HG02610 (cell line): ENCODE measurements around the gene KLHL29.

Source experiments
- ATAC-seq: cut with Tn5 transposase; IDR thresholded peaks from one replicate; pipeline ENCODE4 v1.9.1; 2021; ENCODE audit warnings: mild to moderate bottlenecking, moderate library complexity; ENCODE audit not compliant: unreplicated experiment

KLHL29 gene

DNA sequence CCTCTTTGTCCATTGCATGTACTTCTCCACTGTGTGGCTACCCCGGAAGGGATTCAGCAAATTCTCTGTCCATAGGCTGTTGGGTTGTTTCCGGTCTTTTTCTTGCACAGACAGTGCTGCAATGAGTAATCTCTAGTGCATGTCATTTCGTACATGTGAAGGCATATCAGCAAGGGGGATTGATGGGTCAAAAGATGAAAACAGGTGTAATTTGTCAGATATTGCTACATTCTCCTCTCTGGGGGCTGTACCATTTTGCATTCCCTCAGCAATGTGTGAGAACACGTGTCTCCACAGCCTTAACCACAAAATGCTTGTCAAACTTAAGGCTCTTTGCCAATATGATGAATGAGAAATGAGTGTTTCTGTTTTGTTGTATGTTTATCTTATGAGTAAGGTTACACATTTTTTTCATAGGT is 60.5 kb downstream of the KLHL29 start:
- ATAC-seq, result no peak

DNA sequence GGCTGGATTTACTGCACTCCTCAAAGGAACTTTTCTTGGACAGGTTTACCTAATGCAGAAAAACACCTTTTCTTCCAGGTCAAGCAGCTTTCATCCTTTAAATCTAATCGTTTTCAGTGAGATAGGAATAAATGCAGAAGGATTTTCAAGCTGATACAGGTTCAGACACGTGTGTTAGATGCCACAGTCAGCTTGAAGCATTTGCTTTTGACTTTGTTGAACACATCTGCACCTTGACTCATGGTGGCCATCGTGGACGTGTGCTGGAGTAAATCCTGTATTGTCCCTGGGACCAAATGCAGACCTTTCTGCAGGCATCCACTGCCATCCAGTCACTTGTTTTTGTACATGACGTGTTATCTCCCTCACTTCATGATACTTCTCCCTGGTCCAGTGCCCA is 61.9 kb downstream of the KLHL29 start:
- no peak for ATAC-seq

DNA sequence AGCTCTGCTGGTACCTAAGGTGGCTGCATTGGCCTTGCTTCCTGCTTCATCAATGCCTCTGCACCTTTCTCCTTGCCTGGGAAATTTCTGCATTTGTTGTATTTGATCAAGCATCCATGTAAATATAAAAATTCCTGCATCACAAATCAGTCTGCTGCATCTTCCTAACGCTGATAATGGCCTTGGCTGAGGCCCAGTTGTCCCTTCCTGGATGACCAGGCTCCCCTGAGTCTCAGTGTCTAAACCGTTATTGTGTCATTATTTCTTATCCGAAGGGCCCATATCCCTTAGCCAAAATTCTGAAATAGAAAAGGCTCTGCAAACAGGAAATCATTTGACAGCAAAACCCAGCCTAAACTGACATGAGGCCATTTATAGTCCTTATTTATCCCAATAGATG is 62.4 kb downstream of the KLHL29 start:
- ATAC-seq, result no peak

DNA sequence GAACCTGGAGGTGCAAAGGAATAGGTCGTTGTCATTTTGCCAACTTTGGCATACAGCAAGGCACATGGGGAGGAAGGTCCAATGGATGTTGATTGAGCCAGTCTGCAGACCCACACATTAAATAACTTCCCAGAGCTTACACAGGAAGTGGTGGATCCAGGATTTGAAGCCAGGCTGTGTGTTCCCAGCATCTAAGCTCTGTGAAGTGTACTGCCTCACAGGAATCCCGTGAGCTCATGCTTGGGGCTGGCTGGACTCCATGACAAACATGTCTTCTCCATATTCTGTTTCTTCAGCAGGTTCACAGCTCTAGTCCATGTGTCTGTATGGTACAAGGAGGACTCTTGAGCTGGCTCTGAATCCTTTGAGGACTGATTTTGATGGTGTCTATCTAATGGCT is 63.9 kb downstream of the KLHL29 start:
- no peak for ATAC-seq

DNA sequence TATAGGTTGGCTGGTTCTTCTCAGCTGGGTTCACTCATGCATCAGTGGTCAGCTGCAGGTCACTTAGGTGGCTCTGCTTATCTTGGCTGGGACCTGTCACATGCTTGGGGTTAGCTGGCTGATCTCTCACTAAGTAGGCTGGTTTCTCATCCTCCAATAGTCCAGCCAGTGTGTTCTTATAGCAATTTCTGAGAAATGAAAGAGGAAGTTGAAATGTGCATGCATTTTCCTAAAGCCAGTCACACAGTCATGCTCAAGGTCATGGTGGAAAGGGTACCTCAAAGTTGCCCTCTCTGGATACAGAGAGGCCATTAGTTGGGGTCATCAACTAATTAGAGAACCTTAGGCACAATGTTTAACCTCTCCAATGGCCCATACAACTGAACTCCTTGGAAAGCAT is 64.4 kb downstream of the KLHL29 start:
- ATAC-seq, result peak; percentile 76

DNA sequence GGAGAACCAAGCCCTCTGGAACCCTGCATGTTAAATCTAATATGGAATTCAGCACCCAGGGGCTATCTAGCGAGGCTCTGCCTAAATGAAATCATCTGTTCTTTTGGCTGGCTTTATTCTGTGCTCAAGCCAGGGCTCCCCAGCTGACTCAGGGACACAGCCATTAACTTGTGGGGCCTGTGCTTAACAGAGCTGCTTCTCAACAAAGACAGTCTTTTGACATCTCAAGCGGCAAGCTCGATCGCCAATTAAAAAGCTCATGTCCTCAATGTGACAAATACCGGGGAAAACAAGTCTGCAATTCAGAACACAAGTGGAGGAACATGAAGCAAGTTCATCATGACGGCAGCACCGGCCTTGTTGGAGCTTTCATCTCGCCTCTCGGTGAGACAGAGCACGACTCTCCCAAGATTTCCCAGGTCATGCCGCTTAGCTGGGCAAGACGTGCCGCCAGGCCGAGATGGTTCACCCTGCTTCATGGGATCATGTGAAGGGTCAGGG is 64.9 kb downstream of the KLHL29 start:
- no peak for ATAC-seq

DNA sequence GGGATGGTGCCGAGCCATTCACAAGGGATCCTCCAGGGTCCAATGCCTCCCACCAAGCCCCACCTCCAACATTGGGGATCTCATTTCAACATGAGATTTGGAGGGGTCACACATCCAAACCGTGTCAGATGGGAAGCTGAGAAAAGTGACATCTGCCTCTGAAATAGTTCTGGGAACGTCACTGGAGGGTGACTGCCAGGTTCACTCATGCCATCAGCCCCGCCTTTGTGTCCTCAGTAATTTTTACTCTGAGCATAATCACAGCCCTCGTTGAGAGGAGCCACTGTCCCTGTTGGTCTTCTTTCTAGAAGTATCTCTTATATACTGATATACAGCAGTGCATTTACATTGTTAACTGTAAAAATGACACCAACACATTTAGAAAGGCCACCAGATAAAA is 67.4 kb downstream of the KLHL29 start:
- ATAC-seq, result no peak

DNA sequence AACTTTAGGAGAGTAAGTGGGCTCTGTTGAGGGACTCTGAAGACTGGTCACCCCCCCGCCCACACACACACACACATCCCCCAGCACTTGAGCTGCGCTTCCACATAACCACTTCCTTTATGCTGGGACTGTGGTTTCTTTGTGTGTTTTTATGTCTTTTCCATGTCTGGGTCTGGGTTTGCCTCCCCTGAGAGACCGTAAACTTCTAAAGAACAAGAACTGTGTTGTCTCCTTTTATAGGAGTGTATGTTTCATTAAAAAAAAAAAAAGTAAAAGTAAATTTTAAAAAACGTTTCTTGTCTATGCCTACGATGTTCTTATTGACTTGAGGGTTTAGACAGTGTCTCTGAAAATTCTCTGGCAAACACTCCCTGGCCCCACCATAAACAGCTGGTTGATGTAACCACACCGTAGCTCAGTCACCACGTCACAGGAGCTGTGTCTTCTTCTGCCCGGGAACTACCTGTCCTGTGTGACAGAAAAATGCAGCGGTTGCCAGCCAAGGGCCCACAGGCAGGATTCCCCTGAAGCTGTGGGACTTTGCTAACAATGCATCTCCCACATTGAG is 68.0 kb downstream of the KLHL29 start:
- peak; percentile 53 for ATAC-seq

DNA sequence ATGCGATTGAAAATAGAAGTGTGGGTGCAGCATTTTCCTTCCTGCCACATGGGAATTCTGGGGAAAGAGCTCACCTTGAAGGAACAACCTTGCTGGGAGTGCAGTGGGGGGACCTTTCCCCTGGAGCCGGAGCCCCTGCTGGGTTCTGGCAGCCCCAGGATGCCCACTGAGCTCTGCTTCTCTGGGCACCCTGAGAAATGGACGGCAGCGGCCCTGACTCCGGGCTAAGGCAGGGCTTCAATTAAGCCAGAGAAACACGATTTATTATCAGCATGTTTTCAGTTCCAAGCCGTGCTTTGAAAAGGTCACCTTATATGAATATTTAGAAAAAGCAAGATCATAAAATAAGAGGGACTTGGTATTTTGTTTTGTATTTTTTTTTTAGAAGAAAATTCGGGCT is 68.5 kb downstream of the KLHL29 start:
- no peak for ATAC-seq

DNA sequence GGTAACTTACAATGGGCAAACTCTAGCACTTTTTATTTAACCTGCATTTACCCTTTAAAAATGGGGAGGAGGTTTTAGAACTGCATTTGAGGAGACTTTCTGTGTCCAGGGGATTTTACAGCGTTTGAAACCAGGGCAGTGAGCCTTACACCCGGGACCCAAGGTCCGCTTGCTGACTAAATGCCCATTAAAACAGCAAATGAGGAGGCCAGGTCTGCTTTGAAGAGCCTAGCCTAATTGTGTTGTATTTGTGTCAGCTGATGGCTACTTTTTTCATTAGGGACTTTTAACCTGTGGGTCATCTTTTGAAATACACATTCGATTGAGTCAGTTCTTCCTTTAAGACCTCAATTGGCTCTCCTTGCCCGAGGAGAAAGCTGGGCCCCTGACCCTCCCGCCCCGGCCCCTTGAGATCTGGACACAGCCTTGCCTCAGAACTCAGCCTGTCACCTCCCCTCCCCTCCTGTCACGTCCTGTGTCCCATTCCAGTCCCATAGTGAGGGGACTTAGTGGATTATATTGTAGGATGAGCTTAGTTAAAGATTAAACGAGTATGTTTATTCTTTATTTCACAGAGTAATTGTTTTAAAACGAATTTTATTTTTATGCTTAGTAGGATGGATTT is 69.0 kb downstream of the KLHL29 start:
- no peak for ATAC-seq

DNA sequence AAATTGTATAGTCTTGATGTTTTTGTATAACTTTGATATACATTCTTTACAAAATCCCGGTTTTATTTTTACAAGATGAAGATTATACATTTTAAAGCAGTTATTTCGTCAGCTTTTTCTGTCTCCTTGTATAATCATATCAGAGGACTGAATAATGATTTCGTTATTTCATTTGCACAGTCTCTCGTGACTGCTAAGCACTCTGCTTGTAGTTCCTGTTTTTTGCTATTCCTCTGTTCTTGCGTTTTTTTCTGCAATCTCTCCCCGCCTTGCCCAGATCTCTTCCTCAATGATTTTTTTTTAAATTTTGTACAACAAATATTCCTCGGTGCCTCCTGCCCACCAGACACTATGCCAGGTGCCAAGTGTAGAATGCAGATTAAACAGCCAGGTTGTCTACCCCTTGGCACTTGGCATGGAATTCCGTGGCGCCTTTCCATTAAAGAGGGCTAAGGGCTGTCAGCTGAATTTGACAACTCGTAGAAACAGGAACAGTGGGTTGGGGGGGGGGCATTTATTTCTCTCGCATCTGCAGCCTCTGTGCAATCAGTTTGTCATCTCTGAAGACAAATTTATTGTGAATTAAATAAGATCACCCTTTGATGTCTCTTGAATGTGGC is 69.6 kb downstream of the KLHL29 start:
- ATAC-seq, result no peak

DNA sequence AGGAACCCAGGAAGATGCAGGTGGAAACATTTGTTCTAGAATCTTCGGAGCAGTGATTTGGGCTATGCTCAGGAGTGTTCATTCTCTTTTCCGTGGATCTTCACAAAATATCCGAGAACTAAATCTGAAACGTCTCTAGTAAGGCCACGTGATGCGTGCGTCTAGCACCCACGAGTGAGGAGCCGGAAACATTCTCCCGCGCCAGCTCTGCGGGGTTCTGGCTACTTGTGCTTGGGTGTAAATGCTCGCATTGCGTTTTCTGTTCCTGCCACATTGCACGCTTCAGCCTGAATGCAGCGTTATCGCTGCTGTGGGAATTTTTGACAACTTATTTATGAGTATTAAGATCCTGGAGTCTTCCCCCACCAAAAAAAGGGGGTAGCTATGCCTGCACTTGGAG is 71.4 kb downstream of the KLHL29 start:
- no peak for ATAC-seq

DNA sequence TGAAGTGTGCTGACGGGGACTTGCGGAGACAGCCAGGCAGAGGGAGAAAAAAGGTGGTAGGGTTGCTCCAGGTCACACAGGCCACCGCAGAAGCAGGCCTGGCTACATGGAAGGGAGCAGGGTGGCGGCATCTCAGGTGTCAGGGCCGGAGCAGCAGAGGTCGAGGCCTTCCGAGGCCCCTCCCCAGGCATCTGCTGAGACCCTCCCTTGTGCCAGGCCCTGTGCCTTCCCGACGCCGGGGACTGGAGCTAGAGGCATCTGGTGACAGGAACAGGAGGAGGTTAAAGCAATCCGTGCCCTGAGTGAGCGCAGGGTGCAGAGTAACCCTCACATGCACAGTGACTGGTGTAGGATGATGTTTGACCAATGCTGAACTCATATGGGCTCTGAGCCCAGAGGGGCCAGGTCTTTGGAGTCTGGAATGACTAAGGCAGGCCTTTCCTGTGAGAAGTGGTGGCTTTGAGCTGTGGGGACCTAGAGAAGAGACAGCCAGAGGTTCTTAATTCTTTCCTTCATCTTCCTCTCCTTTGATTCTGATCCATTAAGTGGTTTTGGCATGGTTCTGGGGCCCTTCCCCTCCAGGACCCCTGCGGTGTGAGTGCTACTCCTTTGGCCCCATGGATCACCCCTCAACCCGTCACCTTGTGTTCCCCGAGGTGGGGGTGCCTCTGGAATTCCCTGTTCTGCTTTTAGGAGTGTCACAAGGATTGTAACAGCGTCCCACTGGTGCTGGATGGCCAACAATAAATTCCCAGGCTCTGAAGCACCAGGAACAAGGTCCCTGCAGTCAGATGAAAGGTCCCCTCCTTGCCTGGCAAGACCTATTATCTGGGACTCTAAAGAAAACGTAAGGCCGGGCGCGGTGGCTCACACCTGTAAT is 72.1 kb downstream of the KLHL29 start:
- ATAC-seq, result no peak

DNA sequence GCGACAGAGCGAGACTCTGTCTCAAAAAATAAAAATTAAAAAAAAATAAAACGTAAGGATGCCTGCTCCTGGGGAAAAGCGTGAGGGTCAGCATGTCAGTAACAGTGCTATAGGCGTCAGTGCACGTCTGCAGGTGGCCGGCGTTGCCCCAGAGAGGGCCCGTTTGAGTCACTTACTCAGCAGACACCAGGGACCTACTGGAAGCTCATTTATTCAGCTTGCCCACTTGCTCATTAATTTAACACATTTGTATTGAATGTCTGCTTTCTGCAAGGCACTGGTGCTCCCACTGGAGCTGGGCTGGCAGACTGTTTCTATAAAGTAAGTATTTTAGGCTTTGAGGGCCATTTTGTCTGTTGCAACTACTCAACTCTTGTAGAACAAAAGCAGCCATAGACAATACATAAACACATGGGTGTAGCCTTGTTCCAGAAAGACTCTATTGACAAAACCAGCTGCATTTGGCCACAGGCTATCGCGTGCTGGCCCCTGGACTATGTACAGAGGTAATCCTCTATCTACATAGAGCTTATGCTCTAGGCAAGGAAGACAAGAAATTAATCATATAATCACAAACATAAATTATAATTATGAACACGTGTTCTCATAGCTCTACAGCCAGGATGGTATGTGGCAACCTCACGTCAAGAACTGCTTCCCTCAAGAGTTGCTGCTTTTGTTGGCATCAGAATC is 73.2 kb downstream of the KLHL29 start:
- no peak for ATAC-seq

DNA sequence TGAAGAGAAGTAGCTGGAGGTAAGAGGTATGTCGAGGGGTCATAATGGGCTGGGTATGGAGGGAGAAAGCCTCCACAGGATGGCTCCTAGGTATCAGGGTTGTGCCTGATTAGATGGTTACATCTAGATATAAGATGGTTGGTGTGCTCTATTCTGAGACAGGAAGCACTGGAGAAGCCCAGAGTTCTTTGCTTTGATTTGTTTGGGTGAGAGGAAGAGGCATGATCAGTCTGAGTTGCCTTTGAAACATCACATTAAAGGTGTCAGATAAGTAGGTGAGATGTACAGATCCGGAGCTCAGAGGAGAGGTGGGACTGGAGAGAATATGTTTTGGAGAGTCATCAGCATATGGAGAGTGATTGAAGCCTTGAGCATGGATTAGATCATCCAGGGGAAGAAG is 74.1 kb downstream of the KLHL29 start:
- no peak for ATAC-seq

DNA sequence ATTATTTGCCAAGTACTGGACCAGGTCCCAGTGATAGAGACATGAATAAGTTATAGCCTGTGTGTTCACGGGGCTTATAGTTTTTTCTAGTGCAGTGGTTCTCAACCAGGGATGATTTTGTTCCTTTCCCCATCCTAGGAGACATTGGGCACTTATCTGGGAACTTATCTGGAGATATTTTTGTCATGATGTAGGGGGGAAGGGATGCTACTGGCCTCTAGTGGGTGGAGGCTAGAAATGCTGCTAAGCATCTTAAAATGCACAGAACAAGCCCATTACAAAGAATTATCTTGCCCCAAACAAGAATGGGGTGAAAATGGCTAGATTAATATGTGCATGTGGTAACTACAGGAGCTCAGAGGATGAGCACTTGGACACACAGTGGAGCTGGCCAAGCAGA is 75.2 kb downstream of the KLHL29 start:
- no peak for ATAC-seq

DNA sequence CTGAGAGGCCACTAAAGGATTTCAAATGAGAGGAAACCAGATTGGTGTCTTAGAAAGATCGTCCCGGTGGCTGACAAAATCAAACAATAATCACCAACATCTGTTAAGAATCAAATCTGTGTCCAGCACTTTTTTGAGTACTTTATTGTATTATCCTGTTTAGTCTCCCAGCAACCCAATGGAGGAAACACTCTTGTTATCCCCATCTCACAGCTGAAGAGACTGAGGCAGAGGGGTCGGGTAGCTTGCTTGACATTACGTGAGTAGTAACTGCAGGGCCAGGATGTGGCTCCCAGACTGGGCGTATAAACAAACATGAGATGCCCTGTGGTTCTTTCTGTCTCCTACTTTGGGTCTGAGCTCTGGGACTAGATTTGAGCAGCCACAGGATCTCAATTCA is 76.0 kb downstream of the KLHL29 start:
- ATAC-seq, result no peak

DNA sequence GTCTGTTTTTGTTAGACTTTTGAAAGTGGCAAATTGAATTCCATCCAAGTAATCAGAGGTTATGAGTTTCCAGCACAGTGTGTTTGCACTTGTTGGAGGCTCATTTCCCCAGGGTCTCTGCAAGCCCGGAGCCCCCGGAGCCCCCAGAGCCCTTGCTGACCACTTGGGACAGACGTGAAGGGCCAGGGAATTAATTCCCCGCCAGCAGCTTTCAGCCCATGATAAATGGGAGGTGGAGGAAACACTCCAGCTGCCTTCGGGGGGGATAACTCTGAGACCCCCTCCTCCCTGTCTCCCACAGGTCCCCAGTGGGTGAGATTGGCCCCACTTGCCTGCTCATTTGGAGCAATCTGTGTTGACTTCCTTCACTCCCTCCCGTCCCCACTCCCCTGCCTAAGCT is 79.2 kb downstream of the KLHL29 start:
- ATAC-seq, result no peak

DNA sequence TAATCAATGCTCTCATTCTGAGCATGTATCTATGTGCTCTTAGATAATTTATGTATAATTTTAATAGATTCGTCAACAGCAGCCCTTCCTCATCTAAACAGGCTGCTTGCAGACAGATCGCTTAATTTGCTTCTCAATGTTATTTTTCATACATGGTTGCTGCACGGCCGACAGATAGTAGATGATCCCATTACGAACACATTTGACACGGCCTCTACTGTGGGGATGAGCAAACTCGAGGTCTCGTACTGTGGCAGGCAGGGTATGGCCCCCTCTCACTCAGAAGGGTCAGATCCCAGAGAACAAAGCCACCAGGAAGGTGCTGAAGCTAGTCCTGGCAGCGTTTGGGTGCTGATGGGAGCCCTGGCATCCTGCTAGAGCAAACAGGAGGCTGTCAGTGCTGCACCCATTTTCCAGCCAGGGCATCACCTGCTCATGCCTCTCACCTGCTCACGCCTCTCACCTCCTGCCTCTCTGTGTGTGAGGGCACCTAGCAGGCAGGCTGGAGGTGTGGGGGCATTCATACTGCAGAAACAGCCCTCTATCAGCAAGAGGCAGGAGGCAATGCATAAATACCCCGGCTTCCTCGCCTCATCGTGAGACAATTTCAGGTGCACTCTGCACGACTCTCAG is 80.0 kb downstream of the KLHL29 start:
- no peak for ATAC-seq

DNA sequence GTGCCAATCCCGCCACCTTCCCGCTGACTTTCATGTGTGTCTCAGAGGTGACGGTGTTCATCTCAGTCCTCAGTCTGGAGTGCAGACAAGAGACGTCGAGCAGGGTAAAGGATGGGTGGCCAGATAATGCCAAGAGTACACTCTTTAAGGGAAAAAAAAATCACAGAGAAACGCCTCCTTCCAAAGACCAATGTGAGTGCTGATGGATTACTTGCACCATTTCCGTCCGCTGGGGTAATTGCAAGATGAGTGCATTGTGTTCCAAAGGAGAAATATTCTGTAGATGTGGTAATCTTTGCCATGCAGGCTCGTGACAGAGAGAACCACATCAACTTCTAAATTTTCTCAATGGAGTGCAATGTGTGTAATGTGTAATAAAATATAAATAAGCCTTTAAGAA is 81.0 kb downstream of the KLHL29 start:
- no peak for ATAC-seq

DNA sequence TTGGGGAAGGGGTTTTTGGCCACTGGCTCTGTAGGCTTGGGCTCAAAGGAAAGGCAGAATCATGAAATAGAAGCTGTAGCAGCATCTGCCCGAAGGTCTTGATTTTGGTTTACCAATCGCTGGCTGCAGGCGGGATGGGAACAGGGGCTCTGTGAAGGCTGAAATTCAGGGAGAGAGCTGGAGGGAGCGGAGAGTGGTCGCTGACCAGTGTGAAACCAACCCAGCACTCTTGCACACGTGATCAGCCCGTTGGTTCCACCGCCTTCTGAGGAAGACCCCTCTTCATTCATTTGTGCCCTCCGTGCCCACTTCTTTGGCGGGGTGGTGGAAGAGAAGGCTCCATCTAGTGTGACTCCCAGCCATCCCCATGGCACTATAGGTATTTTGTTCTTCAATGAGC is 82.6 kb downstream of the KLHL29 start:
- ATAC-seq, result no peak
